ENCODE measurements around the gene ASB18.
A peak's percentile ranks its signal among the peaks of the same experiment; 100 is the strongest.

ASB18 gene

GRCh38 chr2:236208019-236208926 lies 55.9 kb downstream of the ASB18 start:
- no peak for DNase-seq (ENCODE audit: low read depth, low spot score)

GRCh38 chr2:236207472-236207871 lies 56.7 kb downstream of the ASB18 start:
- no peak for DNase-seq (ENCODE audit: low read depth, low spot score)

GRCh38 chr2:236205867-236206645 lies 58.1 kb downstream of the ASB18 start:
- no peak for DNase-seq (ENCODE audit: low read depth, low spot score)

GRCh38 chr2:236204953-236205352 lies 59.3 kb downstream of the ASB18 start:
- DNase-seq (ENCODE audit: low read depth, low spot score): no peak

- no peak for DNase-seq (ENCODE audit: low read depth, low spot score)
These were observed 63.8 kb downstream of the ASB18 start for GRCh38 chr2:236200378-236200777.

DNA sequence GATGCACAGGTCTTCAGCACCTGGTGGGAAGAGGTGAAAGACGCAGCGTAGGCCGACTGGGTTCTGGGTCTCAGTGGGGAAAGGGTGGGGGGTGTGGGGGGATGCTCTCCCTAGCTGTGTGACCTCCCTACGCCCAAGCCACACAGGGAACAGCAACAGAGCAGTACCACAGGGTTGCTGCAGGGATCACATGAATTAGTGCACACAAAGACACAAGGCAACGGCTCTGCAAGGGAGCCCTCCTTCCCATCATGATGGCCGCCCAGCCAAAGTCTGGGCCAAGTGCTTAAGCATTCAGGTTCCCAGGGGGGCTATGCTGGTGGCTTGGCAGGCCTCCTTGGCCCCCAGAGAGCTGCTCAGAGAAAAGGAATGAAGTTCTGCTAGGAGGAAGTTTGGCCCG lies 67.8 kb downstream of the ASB18 start:
- DNase-seq (ENCODE audit: low read depth, low spot score): no peak

DNA sequence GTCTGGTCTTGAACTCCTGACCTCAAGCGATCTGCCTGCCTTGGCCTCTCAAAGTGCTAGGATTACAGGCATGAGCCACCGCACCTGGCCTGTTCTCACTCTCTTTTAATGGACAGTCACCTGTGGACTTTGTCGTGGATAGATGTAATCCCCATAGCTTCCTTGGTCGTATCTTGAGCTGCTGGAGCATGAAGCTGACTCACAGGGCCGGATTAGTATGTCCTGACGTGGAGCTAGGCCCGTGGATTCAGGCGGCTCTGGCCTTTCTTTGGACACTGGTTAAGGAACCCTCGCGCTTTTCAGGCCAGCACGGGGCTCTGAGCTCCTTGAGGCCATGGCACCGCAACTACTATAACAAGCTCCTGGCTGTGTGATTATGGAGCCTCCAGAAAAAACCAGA lies 68.5 kb downstream of the ASB18 start:
- no peak for DNase-seq (ENCODE audit: low read depth, low spot score)

DNA sequence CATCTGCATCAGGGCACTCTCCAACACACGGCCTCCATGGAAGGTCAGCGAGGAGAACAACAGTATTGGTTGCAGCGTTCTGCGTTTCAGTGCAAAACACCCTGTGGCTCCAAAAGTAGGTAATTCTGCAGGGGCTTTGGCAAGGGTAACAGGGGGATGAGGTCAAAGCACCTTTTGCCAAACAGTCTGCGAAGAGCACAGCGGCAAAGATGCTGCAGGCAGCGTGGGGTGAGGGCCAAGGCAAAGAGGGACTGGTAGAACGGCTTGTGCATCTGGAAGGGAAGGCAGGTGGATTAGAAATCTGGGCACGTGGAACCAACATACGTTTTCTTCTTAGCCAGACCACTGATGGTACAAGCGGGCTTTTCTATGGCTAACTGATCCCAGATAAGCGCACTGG lies 69.4 kb downstream of the ASB18 start:
- no peak for DNase-seq (ENCODE audit: low read depth, low spot score)

GRCh38 chr2:236193026-236193425 lies 71.2 kb downstream of the ASB18 start:
- no peak for DNase-seq (ENCODE audit: low read depth, low spot score)

GRCh38 chr2:236190674-236191073 lies 73.5 kb downstream of the ASB18 start:
- DNase-seq (ENCODE audit: low read depth, low spot score): no peak

DNA sequence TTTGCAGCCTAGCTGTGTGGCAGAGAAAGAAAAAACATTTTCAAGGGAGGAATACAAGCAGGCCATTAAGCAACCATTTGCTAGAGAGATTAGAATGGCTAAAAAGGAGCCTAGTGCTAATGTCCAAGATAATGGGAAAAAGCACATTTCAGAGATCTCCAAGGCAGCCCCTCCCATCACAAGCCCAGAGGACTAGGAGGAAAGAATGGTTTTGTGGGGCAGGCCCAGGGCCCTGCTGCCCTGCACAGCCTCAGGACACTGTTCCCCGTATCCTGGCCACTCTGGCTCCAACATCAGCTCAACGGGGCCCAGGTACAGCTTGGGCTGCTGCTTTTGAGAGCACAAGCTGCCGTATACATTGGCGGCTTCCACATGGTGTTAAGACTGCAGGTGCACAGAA lies 79.5 kb downstream of the ASB18 start:
- DNase-seq (ENCODE audit: low read depth, low spot score): no peak

DNA sequence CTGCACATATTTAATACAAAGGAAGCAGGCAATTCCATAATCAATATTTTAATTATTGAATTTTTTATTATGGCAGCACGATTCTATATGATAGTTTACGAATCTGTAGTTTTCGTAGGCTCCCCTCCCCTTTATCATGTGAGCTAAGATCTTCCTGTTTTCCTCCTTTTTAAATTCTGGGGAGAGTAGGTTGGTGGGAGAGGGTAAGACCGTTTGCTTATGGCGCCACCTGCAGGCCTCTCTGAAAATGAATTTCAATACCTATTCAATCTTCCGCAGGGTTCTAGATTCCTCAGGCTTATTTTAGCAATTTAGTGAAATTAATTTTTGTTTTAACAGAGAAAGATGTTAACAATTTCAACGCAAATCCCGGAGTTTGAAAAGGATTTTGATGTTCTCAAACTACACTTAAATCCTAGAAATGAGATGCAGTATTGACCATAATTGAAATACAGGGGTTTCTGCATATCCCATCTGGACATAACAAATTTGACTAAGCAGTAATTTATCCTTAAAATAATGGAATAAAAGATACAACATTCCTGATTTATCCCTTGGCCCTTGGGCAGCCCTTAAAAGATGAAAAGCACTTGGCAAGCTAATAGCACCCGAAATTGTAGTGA lies 83.3 kb downstream of the ASB18 start:
- DNase-seq (ENCODE audit: low read depth, low spot score): peak; percentile 83

DNA sequence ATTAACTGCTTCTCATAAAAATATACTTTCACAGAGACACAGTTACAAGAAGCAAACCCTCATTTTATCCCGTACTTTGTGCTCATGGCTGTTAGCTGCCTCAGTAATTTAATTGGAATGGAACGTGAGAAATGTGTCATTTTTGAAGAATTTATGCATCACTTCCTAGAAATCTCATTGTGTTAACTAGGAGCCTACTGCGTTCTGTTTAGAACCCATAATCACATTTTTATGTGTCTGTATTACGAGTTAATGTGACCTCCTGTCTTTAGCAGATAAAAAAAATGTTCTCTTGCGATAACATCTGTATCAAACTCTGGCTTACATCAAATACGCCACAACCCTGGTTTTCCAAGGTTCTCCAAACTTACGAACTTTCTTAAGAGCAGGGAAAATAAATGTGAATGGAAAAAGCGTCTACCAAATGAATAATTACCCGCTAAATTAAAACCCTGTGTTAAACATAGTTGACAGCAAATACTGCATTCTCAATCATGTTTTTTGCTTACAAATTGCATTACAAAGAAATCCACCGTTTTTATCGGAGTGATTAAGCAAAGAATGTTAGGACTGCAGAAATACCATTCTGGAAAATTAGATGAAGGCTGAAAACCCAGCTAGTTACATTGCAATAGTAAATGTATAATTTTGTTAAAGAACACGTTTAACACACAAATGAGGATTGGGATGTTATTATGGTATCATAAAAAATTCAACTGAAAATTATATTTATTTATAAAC lies 84.0 kb downstream of the ASB18 start:
- peak; percentile 71 for DNase-seq (ENCODE audit: low read depth, low spot score)

GRCh38 chr2:236179236-236180075 lies 84.8 kb downstream of the ASB18 start:
- DNase-seq (ENCODE audit: low read depth, low spot score): no peak

GRCh38 chr2:236178890-236179235 lies 85.3 kb downstream of the ASB18 start:
- DNase-seq (ENCODE audit: low read depth, low spot score): no peak

DNA sequence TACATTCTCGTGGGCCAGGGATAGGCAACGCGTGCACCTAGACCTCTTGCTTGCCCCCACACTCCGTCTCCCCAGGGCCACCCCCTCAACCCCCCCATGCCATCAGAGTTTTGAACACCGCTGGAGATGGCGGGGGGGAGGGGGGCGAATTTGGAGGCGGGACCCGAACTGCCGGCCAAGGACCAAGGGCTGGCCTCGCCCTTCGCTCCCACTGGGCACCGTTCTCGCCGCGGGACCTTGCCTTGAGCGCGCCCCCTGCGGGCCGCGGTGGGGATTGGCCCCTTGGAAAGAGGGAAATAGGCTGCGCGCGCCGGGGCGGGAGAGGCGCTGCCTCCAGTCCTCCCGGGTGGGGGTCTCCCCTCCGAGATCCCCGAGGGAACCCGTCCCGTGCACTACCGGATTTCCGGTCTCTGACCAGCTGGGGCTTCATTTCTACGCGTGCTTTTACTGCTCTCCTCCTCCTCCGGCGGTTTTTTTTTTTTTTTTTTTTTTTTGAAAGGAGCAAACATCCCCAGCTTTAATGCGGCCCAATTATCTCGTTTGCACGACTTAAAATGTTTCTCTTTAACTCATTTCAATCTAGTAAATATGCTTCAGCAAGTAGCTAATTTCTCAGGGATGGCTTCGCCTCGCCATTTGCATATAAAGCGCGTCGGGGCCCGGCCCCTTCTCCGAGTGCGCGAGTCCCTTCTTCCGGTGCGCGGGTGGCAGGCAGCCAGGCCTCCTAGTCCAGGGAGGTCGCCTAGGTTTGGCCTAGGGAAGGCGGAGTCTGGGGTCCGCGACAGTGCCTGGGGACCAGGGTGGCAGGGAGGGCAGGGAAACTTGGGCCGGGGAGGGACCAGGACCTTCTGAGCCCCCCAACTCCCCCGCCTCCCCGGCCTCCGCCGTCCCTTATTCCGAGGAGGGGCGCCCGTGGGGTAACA lies 86.0 kb downstream of the ASB18 start:
- DNase-seq (ENCODE audit: low read depth, low spot score): peak; percentile 85

DNA sequence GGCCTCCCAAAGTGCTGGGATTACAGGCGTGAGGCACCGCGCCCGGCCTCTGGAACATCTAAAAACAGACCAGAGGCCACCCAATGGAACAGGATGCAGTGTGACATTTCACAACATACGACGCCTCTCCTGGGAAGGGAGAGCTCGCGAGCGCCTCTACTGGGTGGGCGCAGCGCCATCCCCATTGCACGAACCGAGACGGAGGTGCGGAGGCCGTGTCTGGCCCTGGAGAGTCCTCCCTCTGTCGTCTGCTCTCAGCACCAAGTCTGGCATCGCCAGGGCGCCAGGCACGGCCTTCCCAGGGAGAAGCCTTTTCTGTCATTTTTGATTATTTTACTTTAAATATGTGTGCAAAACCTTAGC lies 86.6 kb downstream of the ASB18 start:
- peak; percentile 64 for DNase-seq (ENCODE audit: low read depth, low spot score)

- DNase-seq (ENCODE audit: low read depth, low spot score): no peak
These were observed 87.3 kb downstream of the ASB18 start for GRCh38 chr2:236176951-236177350.

- no peak for DNase-seq (ENCODE audit: low read depth, low spot score)
These were observed 87.8 kb downstream of the ASB18 start for GRCh38 chr2:236176417-236176816.
